NCI-H748 treated with DMSO at 0.1 percent for 48 hours (cell line): ENCODE results near the gene METTL4.

ENCODE experiments used
- DNase-seq: peaks from one replicate; lab custom pipeline; 2025; lab: John Stamatoyannopoulos, UW

METTL4 gene

GRCh38 chr18:2564373-2564772 lies 6.9 kb downstream of the METTL4 start:
- DNase-seq: no peak

GRCh38 chr18:2559249-2559648 lies 12.1 kb downstream of the METTL4 start:
- DNase-seq: no peak

- DNase-seq: no peak
These were observed 13.8 kb downstream of the METTL4 start for GRCh38 chr18:2557536-2557935.

DNA sequence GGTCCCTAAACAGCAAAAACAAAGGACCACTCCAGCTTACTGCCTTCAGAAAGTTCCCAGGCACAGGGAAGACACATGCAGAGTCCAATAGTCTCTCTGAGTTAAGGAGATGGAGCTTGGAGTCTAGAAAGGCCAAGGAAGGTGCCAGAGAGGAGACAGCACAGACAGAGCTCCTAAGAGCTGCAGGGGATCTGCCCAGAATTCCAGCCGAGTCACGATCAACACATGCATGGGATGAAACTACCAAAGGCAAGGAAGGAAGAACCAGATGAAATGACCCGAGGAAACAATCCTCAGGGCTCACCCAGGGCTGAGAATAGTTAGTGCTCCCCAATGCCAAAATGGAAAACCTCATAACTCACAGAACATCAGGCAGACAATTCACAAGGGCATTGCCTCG lies 15.4 kb downstream of the METTL4 start:
- DNase-seq: no peak

DNA sequence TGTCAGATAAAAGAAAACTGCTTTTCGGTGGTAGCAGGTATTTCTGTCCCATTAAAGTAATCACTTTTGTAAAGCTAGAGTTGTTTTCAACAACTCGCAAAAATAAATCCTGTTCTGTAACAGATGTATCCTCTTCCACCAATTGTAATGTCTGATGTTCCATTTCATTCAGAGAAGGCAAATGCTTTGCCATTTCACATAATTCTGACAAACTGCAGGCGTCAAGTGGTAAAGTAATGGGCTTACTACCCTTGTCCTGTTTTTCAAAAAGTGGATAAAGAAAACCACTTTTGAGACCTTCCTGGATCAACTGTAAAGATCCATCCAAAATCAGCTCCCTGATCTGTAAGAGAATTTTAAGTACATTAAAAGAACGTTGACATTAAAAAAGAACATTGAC lies 16.6 kb downstream of the METTL4 start:
- no peak for DNase-seq

DNA sequence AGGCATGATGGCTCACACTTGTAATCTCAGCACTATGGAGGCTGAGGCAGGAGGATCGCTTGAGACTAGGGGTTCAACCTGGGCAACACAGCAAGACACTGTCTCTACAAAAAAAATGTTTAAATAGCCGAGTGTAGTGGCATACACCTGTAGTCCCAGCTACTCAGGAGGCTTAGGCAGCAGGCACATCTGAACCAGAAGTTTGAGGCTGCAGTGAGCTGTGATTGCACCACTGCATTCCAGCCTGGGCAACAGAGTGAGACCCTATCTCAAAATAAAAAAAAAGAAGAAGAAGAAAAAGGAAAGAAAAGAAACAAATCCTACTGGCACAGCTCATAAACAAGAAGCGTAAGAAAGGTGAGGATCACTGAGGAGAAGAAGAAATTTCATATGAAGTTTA lies 19.9 kb downstream of the METTL4 start:
- no peak for DNase-seq

GRCh38 chr18:2549462-2549861 lies 21.8 kb downstream of the METTL4 start:
- no peak for DNase-seq

DNA sequence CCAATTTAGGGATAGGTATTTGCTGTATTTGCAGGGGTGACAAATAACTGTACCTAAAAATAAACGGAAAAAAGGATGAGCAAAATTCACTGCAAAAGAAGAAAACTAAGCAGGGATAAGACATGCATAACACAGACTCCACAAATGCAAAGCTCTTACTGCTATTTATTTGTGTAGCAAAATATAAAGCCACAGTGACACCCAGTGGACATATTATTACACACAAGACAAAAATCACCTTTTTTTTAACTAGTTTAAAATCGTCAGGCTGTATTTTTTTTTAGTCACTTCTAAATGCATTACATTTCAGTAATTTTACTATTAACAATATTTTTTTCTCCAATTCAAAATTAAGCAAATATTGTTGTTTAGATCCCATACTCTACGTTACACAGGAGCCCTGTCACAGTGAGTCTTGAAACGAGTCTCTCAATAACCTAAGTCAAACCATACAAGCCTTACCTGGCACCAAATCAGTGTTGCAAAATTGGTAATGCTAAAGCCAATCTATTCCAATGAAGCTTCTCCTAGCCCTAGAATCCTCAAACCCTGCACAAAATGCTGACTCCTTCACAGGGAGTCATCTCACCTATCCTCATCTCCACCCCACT lies 23.7 kb downstream of the METTL4 start:
- DNase-seq: peak; percentile 22

DNA sequence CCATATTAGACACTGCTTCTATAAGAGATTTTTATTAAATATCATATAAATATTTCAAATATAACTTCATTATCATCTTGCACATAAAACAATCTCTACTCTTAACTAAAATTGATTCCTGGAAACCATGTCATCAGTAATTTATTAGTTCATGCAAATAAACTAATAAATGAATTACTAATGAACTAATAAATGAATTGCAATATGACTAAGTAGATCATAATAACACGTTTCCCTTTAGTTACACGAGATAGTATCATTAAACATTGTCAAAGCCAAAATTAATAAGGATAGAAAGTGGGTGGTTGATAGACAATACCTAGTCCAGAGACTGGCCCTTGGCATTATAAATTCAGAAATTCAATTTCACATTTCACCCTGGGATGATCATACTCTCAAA lies 26.1 kb downstream of the METTL4 start:
- DNase-seq: no peak

DNA sequence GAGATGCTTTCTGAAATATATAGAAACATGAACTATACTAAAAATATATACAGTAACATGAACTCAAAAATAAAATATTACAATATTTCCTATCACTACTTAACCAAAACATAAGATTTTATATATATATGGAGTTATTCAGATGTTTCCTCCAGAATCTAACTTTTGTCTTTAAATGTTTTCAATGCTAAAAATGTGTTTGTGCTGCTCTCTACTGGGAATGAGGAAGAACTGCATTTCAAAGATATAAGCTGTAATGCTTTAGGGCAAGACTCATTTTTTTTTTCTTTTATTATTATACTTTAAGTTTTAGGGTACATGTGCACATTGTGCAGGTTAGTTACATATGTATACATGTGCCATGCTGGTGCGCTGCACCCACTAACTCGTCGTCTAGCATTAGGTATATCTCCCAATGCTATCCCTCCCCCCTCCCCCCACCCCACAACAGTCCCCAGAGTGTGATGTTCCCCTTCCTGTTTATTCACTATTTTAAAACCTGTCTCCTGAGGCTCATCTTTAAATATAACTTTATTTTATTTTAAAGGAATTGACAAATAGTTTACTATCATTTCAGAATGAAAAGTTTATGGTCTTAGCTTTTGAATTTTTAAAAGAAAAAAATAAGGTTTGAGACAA lies 29.3 kb downstream of the METTL4 start:
- DNase-seq: peak; percentile 31

DNA sequence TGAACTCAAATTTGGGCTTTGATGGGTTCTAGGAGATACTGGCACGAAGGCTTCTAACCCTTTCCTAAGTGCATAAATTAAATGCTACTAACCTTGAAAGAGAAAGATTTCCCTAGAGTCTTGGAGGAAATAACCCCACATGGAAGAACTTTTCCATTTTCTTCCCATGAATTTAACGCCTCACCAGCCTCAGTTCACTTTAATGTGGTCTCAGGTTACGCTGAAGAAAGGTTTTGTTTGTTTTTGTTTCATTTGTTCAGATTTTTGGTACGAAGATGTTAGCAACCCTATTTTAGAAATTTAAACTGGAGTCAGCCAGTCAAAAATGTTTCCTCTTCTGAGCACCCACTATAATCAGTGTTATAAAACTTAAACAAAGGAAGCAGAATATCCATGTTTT lies 30.7 kb downstream of the METTL4 start:
- DNase-seq: peak; percentile 29

DNA sequence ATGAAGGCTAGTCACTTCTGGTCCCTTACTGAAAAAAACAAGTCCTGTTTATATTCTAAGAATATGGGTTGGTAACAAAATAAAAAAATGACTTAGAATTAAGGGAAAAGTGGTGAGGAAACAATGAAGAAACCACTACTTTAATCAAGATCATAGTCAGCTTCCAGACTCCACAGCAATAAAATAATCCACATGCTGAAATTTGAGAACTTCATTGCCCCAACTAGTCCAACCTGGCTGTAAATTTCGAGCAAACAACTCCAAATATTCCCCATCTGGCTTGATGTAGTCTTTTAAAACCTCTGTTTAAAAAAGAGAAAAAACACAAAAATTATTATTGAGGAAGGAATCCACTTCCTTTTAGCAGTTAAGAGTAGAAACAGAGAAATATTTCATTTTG lies 32.5 kb downstream of the METTL4 start:
- DNase-seq: peak; percentile 12

- no peak for DNase-seq
These were observed 33.1 kb downstream of the METTL4 start for GRCh38 chr18:2538236-2538635.

GRCh38 chr18:2537296-2537695 lies 34.0 kb downstream of the METTL4 start:
- no peak for DNase-seq

DNA sequence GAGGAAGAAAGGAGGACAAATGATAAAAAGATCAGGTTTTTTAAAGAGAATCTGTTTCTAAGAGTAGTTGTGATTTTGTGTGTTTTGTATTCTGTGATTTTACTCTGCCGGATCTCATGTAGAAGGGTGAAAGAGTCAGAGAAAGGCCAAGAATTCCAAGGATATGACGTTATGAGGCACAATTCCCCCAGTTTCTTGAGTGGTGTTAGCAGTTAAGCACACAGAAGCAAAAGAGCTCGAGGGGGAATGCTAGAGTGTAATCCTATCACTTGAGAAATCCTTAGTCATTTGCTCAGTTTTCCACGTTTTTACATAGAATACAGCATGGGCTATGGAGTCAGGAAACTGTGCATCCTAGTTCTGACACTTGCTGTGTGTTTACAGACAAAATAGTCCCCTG lies 34.8 kb downstream of the METTL4 start:
- no peak for DNase-seq

DNA sequence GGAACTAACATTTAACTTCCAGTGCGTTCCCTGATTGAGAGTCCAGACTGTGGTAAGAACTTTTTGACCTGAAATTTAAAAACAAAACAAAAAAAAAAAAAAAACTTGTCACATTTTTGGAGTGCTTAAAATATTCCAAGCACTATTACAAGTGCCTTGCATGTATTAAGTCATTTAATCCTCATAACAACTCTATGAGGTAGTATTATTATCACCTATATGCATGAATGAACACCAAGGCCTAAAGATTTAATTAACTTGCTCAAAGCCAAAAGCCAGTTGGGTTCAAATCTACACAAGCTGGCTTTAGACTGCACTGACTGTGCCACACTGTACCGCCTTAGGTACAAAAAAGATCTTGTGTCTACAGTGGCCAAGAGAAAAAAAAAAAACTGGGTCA lies 35.2 kb downstream of the METTL4 start:
- no peak for DNase-seq

- DNase-seq: no peak
These were observed 35.8 kb downstream of the METTL4 start for GRCh38 chr18:2535419-2535910.

DNA sequence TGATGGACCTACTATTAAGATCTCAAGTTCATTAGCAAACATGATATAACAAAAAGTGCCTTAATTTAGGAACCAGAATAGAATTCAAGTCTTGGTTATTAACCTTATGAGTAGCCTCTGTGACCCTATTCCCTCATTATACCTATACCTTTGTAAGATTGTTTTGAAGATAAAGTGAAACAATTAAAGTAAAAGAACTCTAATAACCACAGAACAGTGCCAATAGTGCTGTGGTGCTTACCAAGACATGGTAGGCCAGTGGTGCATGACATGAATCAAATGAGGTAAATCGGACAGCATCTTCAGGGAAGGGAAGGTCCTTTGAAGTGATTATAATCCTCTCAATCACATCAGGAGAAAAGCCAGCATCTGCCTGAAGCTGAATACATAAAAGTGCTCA lies 36.4 kb downstream of the METTL4 start:
- DNase-seq: no peak

GRCh38 chr18:2532797-2533196 lies 38.5 kb downstream of the METTL4 start:
- DNase-seq: no peak

DNA sequence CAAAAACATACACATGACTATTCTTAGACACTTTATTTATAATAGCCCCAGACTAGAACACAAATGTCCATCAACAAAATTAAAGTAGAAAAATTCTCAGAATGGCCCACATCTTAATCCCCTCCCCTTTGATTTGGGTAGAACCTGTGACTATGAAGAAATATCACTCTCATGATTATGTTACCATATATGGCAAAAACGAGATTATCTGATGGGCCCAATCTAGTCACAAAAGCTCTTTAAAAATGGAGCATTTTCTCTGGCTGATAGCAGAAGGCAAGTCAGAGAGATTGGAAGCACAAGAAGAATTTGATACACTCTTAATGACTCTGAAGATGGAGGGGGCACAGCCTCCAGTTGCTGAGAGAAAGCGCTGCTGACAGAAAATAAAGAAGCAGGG lies 39.6 kb downstream of the METTL4 start:
- DNase-seq: no peak

DNA sequence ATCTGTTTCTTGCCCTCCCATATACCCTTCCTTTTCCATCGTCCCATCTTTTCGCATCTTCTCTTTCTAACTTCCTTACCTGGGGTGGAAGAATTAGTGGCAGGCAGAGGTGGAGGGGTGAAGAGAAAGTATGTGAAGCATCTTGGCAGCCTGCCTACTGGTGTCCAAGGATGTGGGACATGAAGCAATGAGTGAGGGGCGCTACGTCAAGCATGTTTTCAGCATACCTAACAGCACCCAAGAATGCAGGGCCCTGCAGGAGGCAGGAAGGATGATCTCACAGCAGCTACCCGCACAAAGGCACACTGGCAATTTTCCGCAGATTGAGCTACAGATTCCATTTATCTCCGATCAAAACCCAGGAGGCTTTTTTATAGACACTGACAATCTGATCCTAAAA lies 42.2 kb downstream of the METTL4 start:
- no peak for DNase-seq

GRCh38 chr18:2526329-2526728 lies 45.0 kb downstream of the METTL4 start:
- DNase-seq: peak; percentile 62

GRCh38 chr18:2524794-2525198 lies 46.5 kb downstream of the METTL4 start:
- peak; percentile 29 for DNase-seq

DNA sequence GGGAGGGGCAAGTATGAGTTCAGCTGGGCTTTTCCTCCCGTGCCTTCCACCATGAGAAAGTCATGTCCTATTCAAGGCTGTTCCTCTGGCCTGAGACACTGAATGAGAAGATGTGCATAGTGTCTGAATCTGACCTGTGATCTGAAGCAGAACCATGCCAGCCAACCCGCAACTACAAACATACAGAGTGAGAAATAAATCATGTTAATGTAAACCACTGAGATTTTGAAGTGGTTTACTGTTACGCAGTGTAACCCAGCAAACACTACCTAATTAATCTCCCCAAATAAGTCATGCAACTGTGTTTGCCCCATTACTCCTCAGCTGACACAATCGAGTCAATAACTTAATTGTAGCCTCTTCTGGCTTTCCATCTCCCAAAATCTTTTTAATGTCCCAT lies 49.2 kb downstream of the METTL4 start:
- DNase-seq: no peak
